ENCODE results near the gene DCBLD1. TPM values are rescaled to one million over a fixed set of nuclear protein-coding genes. Genes with fewer than 3 reads are reported as not detected.

The DCBLD1 gene
- total RNA-seq (2021) (5.7 and 6.1 TPM in 2 replicates), Bru-seq, nascent RNA (percentile 61 among the genes with signal in this experiment), BruChase-seq, experiment 1, labeled RNA remaining after a 2-hour chase (percentile 54 among the genes with signal in this experiment), BruChase-seq, experiment 2, labeled RNA remaining after a 6-hour chase (percentile 50 among the genes with signal in this experiment)
- long read RNA-seq, partial matches to known transcripts: 1 of 10 reads
- long read RNA-seq, other reads (novel, unspliced or antisense): 4 of 10 reads

- TF ChIP-seq CTCF (conservative IDR thresholded peaks at IDR 0.05) (no peak; the same call in 1 of the 2 replicates), EZH2 (IDR thresholded peaks at IDR 0.05; ENCODE audit: low read depth) (no peak)
- H3K4me1 ChIP-seq (replicated peaks; ENCODE audit: insufficient read depth): peaks cover 16% of the 10 kb centered on the region
- no peaks in the 10 kb centered on the region for H3K36me3 ChIP-seq (ENCODE audit: low read depth)
- peak; percentile 80 to 83 for DNase-seq
- H3K4me2 ChIP-seq: peak within 1 kb of the TSS; percentile 94
- H2AFZ ChIP-seq: peak within 1 kb of the TSS; percentile 97
- H3K27me3 ChIP-seq (ENCODE audit: insufficient read depth, low read depth): no peaks in the 10 kb centered on the region
- intact Hi-C loops (cut with micrococcal nuclease; ENCODE audit: unreplicated experiment): loop anchor here (1.0 to 2.0 kb wide), 3 partner anchors 18 to 120 kb away; partner anchors contain the start of gene GOPC
- no TSS peak for BruUV-seq (replicated peaks)
- no peaks in the 10 kb centered on the region for H4K20me1 ChIP-seq (ENCODE audit: insufficient read depth)
- peaks cover 23% of the 10 kb centered on the region; the same call in 1 of the 2 replicates for H3F3A ChIP-seq (ENCODE audit: insufficient read depth, low read depth)
- CTCF ChIA-PET: no interaction called here
- no peaks in the 10 kb centered on the region for H3K9me2 ChIP-seq (ENCODE audit: insufficient read depth)
- H3K4me3 ChIP-seq: peak within 1 kb of the TSS; percentile 93
- POLR2A ChIA-PET (ENCODE audit: unreplicated experiment): interaction anchor here (0.5 to 0.7 kb wide), 3 partner anchors 27 to 817 kb away, joined by 3 to 7 read pairs (median 5); no protein-coding TSS in a partner anchor
- H3K9me3 ChIP-seq (ENCODE audit: insufficient read depth, low read depth): no peaks in the 10 kb centered on the region
- H3K79me2 ChIP-seq (ENCODE audit: low read depth): peaks cover 40% of the 10 kb centered on the region
- H3K27ac ChIP-seq: peak within 1 kb of the TSS; percentile 45
These were observed at the start of gene DCBLD1 for GRCh38 chr6:117482240-117483003. TSS of gene DCBLD1 (plus strand) at chr6:117482674. CDS start at chr6:117482782, 108 bp downstream.

- CTCF ChIA-PET: interaction anchor here (0.5 to 0.7 kb wide), 3 partner anchors 41 to 1271 kb away, joined by 3 to 6 read pairs (median 4); no protein-coding TSS in a partner anchor
These were observed 41.6 kb upstream of the DCBLD1 start for GRCh38 chr6:117440706-117441525.

More at GRCh38 chr6:117440706-117441525, 41.6 kb upstream of the DCBLD1 start:
- Histone ChIP-seq H2AFZ (no peak overlapping the region), H3K4me2 (peak overlapping the region; percentile 41), H3K9me2 (ENCODE audit: insufficient read depth) (no peaks in the 10 kb centered on the region), H3K4me1 (replicated peaks; ENCODE audit: insufficient read depth) (peaks cover 32% of the 10 kb centered on the region), H3K9me3 (ENCODE audit: insufficient read depth, low read depth) (peaks cover 26% of the 10 kb centered on the region), H3K27ac (peak overlapping the region; percentile 76), H3K36me3 (ENCODE audit: low read depth) (no peaks in the 10 kb centered on the region), H4K20me1 (ENCODE audit: insufficient read depth) (no peaks in the 10 kb centered on the region), H3K4me3 (peak overlapping the region; percentile 6; the same call in 1 of the 2 replicates), H3K79me2 (ENCODE audit: low read depth) (no peaks in the 10 kb centered on the region), H3K27me3 (ENCODE audit: insufficient read depth, low read depth) (no peaks in the 10 kb centered on the region), H3F3A (ENCODE audit: insufficient read depth, low read depth) (peaks cover 42% of the 10 kb centered on the region)
- intact Hi-C loops (cut with micrococcal nuclease; ENCODE audit: unreplicated experiment): loop anchor here (5.0 kb wide), 1 partner anchor 39 kb away; no protein-coding TSS in a partner anchor
- POLR2A ChIA-PET (ENCODE audit: unreplicated experiment): no interaction called here
- peak in 1 of 2 experiments; percentile 96 for DNase-seq
- no TSS peak for BruUV-seq (replicated peaks)
- TF ChIP-seq EZH2 (IDR thresholded peaks at IDR 0.05; ENCODE audit: low read depth) (no peak), CTCF (conservative IDR thresholded peaks at IDR 0.05) (no peak)
